Inflammatory macrophage (primary cell): ENCODE data around the gene FCAR.
"Not testable (repeated sequence)": the region's sequence is repeated elsewhere in the genome, so short reads cannot be mapped to it uniquely, and the experiment has no call there.

ENCODE experiments used
- DNase-seq, 2 donors: peaks; one replicate each; pipeline ENCODE4 v3.0.0-alpha.2; 2020 to 2022
- total RNA-seq, 18 experiments: gene quantifications; one replicate each; lab custom pipeline; 2026; ENCODE audit warnings: mixed read lengths in 6 of 18, inconsistent platforms in 2 of 18; lab: John Stamatoyannopoulos, UW

Gene FCAR
- 2.8 to 70.2 (median 10.4) reads per million in 18 experiments for total RNA-seq

GRCh38 chr19:54873990-54874389, at the start of gene FCAR:
FCAR (plus strand) TSS chr19:54874235; CDS start chr19:54874290, 55 bp downstream.
- peak; percentile 88 to 95 for DNase-seq

GRCh38 chr19:54824416-54824815, 49.6 kb upstream of the FCAR start:
- DNase-seq, result peak; percentile 45 to 72

DNA sequence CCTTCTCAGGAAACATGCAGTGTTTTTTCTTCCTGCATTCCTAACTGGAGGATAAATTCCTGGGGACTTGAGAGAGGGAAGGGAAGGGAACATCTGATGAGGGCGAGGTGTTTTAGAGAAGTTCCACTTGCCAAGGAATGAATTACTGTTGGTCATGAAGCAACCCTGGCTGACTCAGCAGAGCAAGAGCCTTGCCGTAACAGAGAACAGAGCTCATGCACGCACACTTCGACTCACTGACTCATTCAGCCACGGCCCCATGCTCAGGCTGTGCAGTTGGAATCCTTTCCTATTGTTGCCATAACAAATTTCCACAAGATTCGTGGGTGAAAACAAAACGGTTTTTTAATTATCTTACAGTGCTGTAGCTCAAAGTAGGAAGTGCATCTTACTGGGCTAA, 48.7 kb upstream of the FCAR start:
- DNase-seq, result peak; percentile 10 to 30

GRCh38 chr19:54828064-54828463, 46.0 kb upstream of the FCAR start:
- DNase-seq, result peak; percentile 17 to 29

DNA sequence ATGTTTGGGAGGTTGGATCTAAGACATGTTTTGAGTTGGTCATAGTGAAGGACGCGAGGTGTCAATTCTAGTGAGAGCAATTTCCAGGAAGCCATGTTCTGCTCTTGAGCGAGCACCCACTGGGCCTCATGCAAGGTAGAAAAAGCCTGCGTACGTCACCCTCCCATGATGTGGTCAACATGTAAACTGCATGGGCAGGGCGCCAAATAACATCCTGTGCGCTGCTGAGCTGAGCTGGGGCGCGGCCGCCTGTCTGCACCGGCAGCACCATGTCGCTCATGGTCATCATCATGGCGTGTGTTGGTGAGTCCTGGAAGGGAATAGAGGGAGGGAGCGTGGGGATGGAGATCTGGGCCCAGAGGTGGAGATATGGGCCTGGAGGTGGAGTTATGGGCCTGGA, 41.5 kb upstream of the FCAR start, which contains the start of gene KIR2DS4:
Gene KIR2DS4, plus strand, starts transcription at position 181 of the 400 bp plus-strand sequence.
- not testable (repeated sequence) for DNase-seq

- DNase-seq, result not testable (repeated sequence)
These were observed 38.9 kb upstream of the FCAR start for GRCh38 chr19:54835126-54835525.

GRCh38 chr19:54837522-54837921, 36.5 kb upstream of the FCAR start:
- peak; percentile 51 to 76 for DNase-seq

- DNase-seq, result peak in 1 of 2 donors; percentile 18
These were observed 30.9 kb upstream of the FCAR start for GRCh38 chr19:54843171-54843570.

- DNase-seq, result not testable (repeated sequence)
These were observed 23.9 kb upstream of the FCAR start, which contains the start of gene KIR3DL2 for GRCh38 chr19:54850061-54850640. KIR3DL2 (plus strand) TSS chr19:54850443; CDS start chr19:54850476, 33 bp downstream.

DNA sequence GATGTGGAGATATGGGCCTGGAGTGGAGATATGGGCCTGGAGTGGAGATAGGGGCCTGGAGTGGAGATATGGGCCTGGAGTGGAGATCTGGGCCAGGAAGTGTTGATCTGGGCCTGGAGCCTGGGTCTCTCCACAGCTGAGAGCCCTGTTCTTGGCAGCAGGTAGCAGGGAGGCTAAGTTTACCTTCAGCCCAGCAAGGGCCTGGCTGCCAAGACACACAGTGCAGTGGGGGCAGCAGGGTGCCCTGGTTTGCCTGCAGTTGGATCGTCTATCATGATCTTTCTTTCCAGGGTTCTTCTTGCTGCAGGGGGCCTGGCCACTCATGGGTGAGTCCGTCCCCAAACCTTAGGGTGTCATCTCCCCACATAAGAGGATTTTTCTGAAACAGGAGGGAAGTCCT, 23.1 kb upstream of the FCAR start:
- no peak for DNase-seq

- no peak for DNase-seq
These were observed 22.7 kb upstream of the FCAR start for GRCh38 chr19:54851353-54851752.

- DNase-seq, result peak; percentile 19 to 43
These were observed 18.8 kb upstream of the FCAR start for GRCh38 chr19:54855241-54855640.

DNA sequence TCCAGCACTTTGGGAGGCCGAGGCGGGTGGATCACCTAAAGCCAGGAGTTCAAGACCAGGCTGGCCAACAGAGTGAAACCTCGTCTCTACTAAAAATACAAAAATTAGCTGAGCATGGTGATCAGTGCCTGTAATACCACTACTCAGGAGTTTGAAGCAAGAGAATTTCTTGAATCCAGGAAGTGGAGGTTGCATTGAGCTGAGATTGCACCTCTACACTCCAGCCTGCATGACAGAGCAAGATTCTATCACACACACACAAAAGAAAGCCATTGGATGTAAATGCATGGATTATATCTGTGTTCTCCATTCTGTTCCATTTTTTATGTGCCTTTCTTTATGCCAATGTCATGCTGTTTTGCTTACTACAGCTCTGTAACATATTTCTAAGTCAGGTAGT, 15.6 kb upstream of the FCAR start:
- peak in 1 of 2 donors; percentile 24 for DNase-seq

DNA sequence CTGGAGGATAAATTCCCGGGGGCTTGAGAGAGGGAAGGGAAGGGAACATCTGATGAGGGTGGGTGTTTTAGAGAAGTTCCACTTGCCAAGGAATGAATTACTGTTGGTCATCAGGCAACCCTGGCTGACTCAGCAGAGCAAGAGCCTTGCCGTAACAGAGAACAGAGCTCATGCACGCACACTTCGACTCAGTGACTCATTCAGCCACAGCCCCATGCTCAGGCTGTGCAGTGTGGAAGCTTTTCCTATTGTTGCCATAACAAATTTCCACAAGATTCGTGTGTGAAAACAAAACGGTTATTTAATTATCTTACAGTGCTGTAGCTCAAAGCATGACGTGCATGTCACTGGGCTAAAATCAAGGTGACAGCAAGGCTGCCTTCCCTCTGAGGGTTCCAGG, 14.6 kb upstream of the FCAR start:
- DNase-seq, result peak; percentile 71 to 81

GRCh38 chr19:54863459-54863858, 10.6 kb upstream of the FCAR start:
- not testable (repeated sequence) for DNase-seq

GRCh38 chr19:54871696-54872095, 2.3 kb upstream of the FCAR start:
- peak; percentile 47 to 77 for DNase-seq

DNA sequence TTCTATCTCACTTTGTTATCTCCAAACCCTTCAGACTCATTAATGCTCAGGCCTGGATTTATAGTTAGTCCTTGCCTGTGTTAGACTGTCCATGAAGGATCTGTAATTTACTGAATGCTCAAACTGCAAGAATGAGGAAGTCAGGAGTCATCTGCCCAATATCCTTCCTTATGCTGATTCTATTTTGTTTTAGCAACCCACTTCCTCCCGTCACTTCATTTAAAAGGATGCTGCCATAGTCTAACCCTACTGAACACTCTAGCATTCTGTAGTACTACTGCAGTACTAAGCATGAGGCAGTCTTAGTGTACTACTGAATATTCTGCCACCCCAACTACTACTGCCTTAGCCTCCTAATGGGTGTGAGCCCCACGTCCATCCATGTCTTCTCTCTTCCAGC, 1.5 kb downstream of the FCAR start:
- peak; percentile 72 to 84 for DNase-seq

GRCh38 chr19:54877471-54877870, 3.4 kb downstream of the FCAR start:
- DNase-seq, result peak; percentile 48 to 85

- no peak for DNase-seq
These were observed 7.8 kb downstream of the FCAR start for GRCh38 chr19:54881884-54882283.

DNA sequence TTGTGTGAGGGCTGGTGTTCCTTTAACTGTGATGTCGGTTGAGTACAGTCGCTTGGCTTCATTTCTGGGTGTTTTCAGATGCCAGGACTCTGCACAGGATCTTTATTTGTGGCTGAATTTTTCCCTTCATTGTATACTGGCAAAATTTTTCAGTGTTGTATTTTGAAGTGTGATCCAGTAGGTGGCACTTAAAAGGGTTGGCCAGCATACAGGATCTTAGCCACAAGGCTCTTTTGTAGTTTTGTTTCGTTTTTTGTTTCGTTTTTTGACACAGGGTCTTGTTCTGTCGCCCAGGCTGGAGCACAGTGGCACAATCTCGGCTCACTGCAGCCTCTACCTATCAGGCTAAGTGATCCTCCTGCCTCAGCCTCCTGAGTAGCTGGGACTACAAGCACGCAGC, 8.7 kb downstream of the FCAR start:
- peak; percentile 43 to 47 for DNase-seq

DNA sequence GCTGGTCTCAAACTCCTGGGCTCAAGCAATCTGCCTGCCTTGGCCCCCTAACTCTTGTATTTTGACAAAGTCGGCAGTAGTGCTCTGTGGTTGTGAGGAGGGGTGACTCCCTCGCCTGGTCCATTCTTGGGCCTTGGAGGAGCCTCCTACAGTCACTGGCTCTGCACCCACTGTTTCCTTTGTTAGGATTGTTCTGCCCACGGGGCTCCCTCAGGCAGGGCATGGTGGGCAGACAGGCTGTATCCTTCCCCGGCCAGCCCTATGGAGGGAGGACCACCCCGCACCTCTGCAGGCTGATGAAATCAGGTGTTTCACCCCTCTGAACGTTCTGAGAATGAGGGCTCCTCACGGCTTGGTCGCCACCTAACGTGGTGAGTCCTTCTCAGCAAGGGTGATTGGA, 9.2 kb downstream of the FCAR start:
- DNase-seq, result no peak

GRCh38 chr19:54888239-54888638, 14.2 kb downstream of the FCAR start:
- DNase-seq, result no peak

- DNase-seq, result no peak
These were observed 15.5 kb downstream of the FCAR start for GRCh38 chr19:54889566-54889965.

GRCh38 chr19:54893406-54893805, 19.4 kb downstream of the FCAR start:
- no peak for DNase-seq

- not testable (repeated sequence) for DNase-seq
These were observed 20.1 kb downstream of the FCAR start for GRCh38 chr19:54894106-54894505.
